Upper lobe of left lung (tissue), 4 donors: ENCODE data around the gene N4BP2L1.
A peak's percentile ranks its signal among the peaks of the same experiment; 100 is the strongest.

Experiments used
- CTCF ChIP-seq, 6 experiments: fragments of 450-650 bp in 4 of 6; fragments of 200-600 bp in 2 of 6; sonication (generic) in 2 of 6; IDR thresholded peaks; one replicate each; pipeline ENCODE4 v1.5.1; 2016 to 2019; ENCODE audit warnings: antibody characterized with exemption in 6 of 6
- POLR2A ChIP-seq, 4 donors: fragments of 450-650 bp; IDR thresholded peaks; one replicate each; pipeline ENCODE4 v1.5.1; 2016 to 2017; ENCODE audit warnings: antibody characterized with exemption in 4 of 4, mild to moderate bottlenecking in 2 of 4
- POLR2AphosphoS5 ChIP-seq, 2 donors: sonication (generic); formaldehyde crosslinking; IDR thresholded peaks; one replicate each; pipeline ENCODE4 v1.5.1; 2017; ENCODE audit warnings: antibody characterized with exemption in 2 of 2

- TF ChIP-seq POLR2AphosphoS5 (IDR thresholded peaks at IDR 0.05) (peak; percentile 21 to 34), CTCF (IDR thresholded peaks at IDR 0.05) (no peak), POLR2A (IDR thresholded peaks at IDR 0.05) (peak in 1 of 4 donors; percentile 16)
These were observed 1.5 kb downstream of the N4BP2L1 start for GRCh38 chr13:32426191-32426989.
